ENCODE data around the gene PIK3R4.

PIK3R4 gene

GRCh38 chr3:130746246-130747039 lies at the start of gene PIK3R4:
Gene PIK3R4, minus strand, starts transcription at chr3:130746829. Its CDS starts 1,611 bp downstream, at chr3:130745218.
- peak; percentile 90 for DNase-seq (ENCODE audit: low read depth)

DNA sequence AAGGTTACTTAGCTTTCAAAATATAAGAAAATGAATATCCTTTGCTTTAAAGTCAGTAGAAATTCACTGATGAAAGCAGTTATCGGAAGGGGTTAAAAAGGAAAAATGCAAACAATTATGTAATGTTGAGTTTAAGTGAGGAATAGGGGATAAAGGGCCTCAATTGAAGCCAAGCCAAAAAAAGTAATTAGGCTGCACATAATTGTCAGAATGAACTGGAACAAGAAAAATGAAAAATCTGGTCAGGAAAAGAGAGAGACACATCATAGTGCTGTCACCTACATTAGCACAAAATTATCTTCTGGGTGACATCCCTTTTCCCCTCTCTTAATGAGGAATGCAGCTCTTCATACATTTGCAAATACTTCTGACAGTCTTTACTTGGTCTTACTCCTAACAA lies 48.8 kb upstream of the PIK3R4 start:
- DNase-seq (ENCODE audit: low read depth) = no peak

- DNase-seq (ENCODE audit: low read depth) = no peak
Observed at GRCh38 chr3:130792246-130792645, 45.6 kb upstream of the PIK3R4 start.

DNA sequence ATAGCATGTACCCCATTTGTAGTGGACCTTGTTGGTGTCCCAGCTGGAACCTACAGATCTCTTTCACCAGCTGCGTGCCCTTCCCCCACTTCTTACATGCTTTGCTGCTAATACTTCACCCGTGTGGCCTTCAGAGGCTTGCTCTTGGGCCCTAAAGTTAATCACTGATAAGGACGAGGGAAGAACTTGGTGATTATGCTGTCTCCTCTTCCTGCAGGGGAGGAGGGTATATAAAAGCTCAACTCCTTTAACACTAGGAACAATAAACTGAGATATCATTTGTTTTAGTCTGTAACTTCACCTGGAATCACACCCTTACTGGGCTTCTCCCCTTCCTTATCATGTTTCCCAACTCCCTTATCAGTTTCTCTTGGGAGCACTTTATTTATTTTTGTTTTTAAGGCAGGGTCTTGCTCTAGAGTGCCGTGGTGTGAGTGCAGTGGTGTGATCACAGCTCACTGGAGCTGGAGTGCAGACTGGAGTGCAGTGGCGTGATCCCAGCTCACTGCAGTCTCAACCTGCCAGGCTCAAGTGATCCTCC lies 43.2 kb upstream of the PIK3R4 start:
- DNase-seq (ENCODE audit: low read depth) = no peak

DNA sequence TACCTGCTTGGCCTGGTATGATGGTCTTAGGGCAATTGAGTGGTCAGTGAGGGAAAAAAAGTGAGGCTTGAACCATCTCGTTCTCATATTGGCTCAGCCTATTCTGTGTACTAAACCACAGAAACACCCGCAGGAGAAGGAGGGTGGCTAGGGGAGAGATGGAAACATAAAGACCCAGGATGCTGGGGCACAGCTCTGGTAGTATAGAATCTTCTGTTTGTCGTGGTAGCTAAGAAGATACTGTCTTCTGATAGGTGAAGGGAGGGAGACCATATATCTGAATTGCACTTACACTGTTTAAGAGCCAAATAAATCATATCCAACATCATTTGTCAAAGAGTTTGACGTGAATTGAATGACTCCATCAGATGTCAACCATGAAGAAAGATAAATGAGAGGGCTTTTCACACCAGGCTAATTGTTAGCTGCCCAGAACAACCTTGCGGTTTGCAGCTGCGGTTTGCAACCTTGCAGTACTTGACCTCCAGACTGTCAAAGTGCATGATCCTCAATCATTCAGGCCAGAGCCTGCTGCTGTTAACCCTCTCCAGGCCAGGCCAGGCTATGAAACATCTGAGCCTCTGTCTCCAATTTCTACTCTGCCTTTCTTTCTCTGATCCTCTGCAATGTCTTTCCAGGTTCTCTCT lies 40.9 kb upstream of the PIK3R4 start:
- no peak for DNase-seq (ENCODE audit: low read depth)

- DNase-seq (ENCODE audit: low read depth) = peak; percentile 1
Observed at GRCh38 chr3:130786306-130786705, 39.7 kb upstream of the PIK3R4 start.

- DNase-seq (ENCODE audit: low read depth) = no peak
Observed at GRCh38 chr3:130783629-130784028, 37.0 kb upstream of the PIK3R4 start.

GRCh38 chr3:130779486-130779885 lies 32.9 kb upstream of the PIK3R4 start:
- no peak for DNase-seq (ENCODE audit: low read depth)

GRCh38 chr3:130779031-130779430 lies 32.4 kb upstream of the PIK3R4 start:
- no peak for DNase-seq (ENCODE audit: low read depth)

GRCh38 chr3:130773366-130773765 lies 26.7 kb upstream of the PIK3R4 start:
- no peak for DNase-seq (ENCODE audit: low read depth)

DNA sequence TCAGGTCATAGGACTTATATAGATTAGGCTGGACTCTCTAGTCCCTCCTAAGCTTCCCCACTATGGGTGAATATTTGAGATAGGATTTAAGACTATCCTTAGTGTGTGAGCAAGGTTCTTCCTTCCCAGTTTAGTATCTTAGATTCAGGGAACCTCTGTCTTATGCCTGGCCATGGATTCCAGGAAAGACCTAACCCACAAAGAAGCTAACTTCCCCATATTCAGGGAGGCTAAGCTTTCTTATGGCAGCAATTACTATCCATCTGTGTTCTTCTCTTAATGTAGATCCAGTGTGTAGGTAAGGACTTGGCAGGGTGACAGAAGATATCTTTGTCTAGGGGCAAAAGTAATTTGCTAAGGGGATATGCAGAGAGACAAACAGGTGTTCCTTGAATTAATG lies 25.5 kb upstream of the PIK3R4 start:
- no peak for DNase-seq (ENCODE audit: low read depth)

GRCh38 chr3:130770644-130771043 lies 24.0 kb upstream of the PIK3R4 start:
- DNase-seq (ENCODE audit: low read depth) = no peak

DNA sequence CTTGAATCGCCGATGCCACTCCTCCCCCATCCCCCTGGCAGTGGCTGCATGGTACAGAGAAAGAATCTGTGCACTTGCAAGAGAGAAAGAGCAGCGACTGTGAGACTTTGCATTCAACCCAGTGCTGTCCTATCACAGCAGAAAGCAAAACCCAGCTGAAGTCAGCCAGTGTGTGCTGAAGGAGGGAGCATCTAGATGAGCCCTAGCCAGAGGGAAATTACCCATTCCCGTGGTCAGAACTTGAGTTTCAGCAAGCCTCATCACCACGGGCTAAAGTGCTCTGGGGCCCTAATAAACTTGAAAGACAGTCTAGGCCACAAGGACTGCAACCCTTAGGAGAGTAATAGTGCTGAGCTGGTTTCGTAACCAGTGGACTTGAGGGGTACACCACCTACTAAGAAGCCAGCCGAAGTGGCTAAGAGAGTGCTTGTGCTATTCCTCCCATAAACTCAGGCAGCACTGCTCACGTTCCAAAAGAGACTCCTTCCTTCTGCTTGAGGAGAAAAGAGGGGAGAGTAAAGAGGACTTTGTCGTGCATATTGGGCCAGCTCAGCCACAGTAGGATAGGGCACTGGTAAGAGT lies 15.2 kb upstream of the PIK3R4 start:
- no peak for DNase-seq (ENCODE audit: low read depth)

DNA sequence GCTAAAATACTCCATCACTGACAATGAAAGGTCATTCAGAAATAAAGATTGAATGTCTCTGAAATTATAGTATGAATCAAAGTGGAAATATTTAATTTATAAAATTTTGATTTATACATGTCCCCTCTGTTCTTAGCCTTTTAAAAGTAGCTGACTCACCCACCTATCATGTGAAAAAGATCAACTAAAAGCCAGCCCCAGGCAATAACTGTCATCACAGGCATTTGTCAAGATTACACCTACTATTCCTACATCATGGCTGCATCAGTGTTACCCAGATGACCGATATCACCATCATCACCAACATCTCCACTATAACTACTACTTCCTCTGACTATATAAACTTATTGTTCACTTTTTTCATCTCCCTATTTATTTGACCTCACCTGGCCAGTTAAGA lies 14.3 kb upstream of the PIK3R4 start:
- DNase-seq (ENCODE audit: low read depth) = no peak

DNA sequence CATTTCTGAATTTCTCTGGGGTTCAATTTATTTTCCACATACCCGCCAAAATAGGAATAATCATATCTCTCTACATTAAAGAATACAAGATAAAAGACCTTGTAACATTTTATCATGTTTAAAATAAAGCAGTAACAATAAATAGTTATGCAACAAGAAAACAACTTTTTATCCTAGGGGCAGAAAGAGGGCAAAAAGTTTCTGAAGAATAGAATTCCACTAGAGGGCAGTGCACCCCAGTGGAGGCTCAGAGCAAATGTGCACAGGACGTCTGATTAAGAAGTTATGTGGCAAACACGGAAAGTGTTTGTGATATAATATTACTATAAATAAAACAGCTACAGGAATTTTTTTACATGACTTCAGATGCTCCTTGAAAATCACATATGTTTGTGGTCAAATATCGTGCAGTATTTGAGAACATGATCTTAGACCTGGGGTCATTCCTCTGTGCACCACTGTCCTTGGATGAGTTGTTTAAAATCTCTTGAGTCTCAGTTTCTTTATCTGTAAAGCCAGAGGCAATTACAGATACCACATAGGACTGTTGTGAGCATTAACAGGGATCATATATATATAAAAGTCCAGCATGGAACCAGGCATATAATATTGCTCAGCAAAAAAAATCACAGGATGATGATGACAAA lies 13.2 kb upstream of the PIK3R4 start:
- DNase-seq (ENCODE audit: low read depth) = no peak

GRCh38 chr3:130758624-130759369 lies 12.2 kb upstream of the PIK3R4 start:
- DNase-seq (ENCODE audit: low read depth) = no peak

DNA sequence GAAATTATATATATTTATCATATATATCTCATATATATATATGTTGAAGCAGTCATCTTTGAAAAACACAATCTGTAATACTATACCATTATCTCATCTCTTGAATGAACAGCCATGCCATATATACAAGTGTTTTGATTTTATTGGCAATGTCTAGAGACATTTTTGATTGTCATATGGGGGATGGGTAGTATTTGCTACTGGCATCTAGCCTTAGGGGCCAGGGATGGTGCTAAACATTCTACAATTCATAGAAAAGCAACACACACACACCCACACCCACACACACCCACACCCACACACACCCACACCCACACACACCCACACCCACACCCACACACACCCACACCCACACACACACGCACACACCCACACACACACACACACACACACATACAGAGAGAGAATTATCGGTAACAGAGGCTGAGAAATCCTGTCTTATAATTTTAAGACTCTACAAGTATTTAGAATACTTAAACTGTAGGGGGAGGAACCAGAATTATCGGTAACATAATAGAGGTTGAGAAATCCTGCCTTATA lies 11.1 kb upstream of the PIK3R4 start:
- DNase-seq (ENCODE audit: low read depth) = no peak

DNA sequence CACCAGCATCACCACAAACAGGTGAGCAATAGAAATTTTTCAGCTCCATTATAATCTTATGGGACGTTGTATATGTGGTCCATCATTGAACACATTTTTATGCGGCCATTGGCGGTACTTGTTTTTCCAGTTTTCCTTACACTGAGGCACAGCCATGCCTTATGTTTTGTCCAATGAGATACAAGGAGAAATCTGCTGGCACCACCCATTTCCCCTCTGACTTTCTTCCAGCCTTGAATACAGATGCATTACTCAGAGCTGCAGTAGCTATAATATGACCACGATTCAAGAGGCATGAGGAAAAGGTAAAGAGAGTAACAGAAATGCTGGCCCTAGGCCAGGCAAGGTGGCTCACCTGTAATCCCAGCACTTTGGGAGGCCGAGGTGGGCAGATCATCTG lies 9.0 kb upstream of the PIK3R4 start:
- no peak for DNase-seq (ENCODE audit: low read depth)

GRCh38 chr3:130748981-130749380 lies 2.4 kb upstream of the PIK3R4 start:
- peak; percentile 39 for DNase-seq (ENCODE audit: low read depth)

DNA sequence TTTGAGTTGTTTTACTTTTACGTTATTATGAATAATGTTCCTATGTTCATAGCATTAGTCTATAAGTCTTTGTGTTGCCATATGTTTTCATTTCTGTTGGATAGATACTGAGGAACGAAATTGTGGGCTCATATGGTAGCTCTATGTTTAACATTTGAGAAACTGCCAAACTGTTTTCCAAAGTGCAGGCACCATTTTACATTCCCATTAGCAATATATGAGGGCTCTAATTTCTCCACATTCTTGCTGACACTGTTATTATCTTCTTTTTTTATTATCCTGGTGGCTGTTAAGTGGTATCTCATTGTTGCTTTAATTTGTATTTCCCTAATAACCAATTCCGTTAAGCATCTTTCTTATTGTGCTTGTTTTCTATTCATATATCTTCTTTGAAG lies 1.8 kb upstream of the PIK3R4 start:
- DNase-seq (ENCODE audit: low read depth) = no peak

DNA sequence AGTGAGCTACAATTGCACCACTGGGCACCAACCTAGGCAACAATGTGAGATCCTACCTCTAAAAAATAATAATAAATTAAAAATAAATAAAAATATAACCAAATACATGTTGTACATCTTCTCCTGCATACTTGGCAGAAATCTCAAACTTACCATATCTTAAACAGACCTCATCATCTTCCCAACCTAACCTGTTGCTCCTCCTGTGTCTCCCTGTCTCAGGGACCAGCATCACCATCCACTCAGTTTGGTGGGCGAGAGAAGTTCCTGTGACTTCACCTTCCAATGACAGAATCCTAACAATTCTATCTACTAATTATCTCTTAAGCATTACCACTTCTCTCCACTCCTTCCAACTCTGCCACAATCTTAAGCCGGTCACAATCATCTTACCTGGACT lies 3.3 kb downstream of the PIK3R4 start:
- no peak for DNase-seq (ENCODE audit: low read depth)

All from GM04503 (cell line).